Naive thymus-derived CD8-positive, alpha-beta T cell (primary cell): ENCODE measurements around the gene LANCL1. TPM values are rescaled to one million over a fixed set of nuclear protein-coding genes. Genes with fewer than 3 reads are reported as not detected.
"Not testable (repeated sequence)": the region's sequence is repeated elsewhere in the genome, so short reads cannot be mapped to it uniquely, and the experiment has no call there.

Experiments used
- ATAC-seq, 2 donors: fragments of 150-1000 bp; cut with Tn5 transposase in 1 of 2; sonication (Bioruptor Pico), chemical (Tn5 transposase) in 1 of 2; 1 replicate in 1 of 2; 2 replicates in 1 of 2; pipeline ENCODE4 v1.10.0; 2021; ENCODE audit warnings: mild to moderate bottlenecking in 2 of 2, moderate library complexity in 2 of 2
- POLR2A ChIA-PET: fragments of 350-600 bp; sonication (Branson Sonifier 250); formaldehyde crosslinking; loops from one replicate; lab custom pipeline; 2021; ENCODE audit warnings: antibody characterized with exemption; lab: Charles Lee
- DNase-seq, 10 donors: peaks; one replicate each; pipeline versions ENCODE4 v3.0.0 to v3.0.0-alpha.2; 2020 to 2022
- H3K27ac Mint-ChIP-seq, 10 donors: one replicate each; pipeline ENCODE4 v1.8.0; 2020 to 2022; ENCODE audit warnings: mild to moderate bottlenecking in 10 of 10, mixed read lengths in 10 of 10, moderate library complexity in 4 of 10, inconsistent platforms in 1 of 10
- H3K27me3 Mint-ChIP-seq, 5 donors: one replicate each; pipeline ENCODE4 v1.8.0; 2021 to 2022; ENCODE audit warnings: mixed read lengths in 5 of 5
- H3K36me3 Mint-ChIP-seq, 3 donors: one replicate each; pipeline ENCODE4 v1.8.0; 2020 to 2022; ENCODE audit warnings: mixed read lengths in 3 of 3, mild to moderate bottlenecking in 2 of 3, inconsistent platforms in 1 of 3
- H3K4me1 Mint-ChIP-seq, 4 donors: one replicate each; pipeline ENCODE4 v1.8.0; 2021 to 2022; ENCODE audit warnings: mixed read lengths in 4 of 4
- H3K4me3 Mint-ChIP-seq, 10 donors: one replicate each; pipeline ENCODE4 v1.8.0; 2020 to 2022; ENCODE audit warnings: mild to moderate bottlenecking in 10 of 10, mixed read lengths in 10 of 10, moderate library complexity in 6 of 10, inconsistent platforms in 1 of 10
- H3K9me3 Mint-ChIP-seq, 9 donors: one replicate each; pipeline ENCODE4 v1.8.0; 2020 to 2022; ENCODE audit warnings: mixed read lengths in 9 of 9, mild to moderate bottlenecking in 3 of 9, inconsistent platforms in 1 of 9, moderate library complexity in 1 of 9
- polyA plus RNA-seq, 3 donors: library from polyadenylated mRNA; unstranded; fragments of 300-500 nt; fragmentation: Illumina TruSeq; gene quantifications; one replicate each; pipeline ENCODE4 v1.2.3, GENCODE V29; 2021
- total RNA-seq, 8 experiments: library from RNA in 2 of 8; stranded (reverse) in 2 of 8; gene quantifications; one replicate each; pipeline ENCODE4 v1.2.3 and lab custom pipeline; 2021 to 2026

Gene LANCL1
- total and polyA plus RNA-seq, 5 experiments from 2014 or later, result 19.5 to 35.7 (median 28.6) TPM

- Mint-ChIP-seq H3K27me3 (no peaks in the 10 kb centered on the region), H3K36me3 (peaks cover 18 to 89% (median 59%) of the 10 kb centered on the region in 3 donors), H3K4me3 (no peak overlapping the region), H3K27ac (peak overlapping the region in 1 of 10 donors; percentile 18), H3K9me3 (peaks cover 0 to 7% (median 0%) of the 10 kb centered on the region in 9 donors), H3K4me1 (peaks cover 8 to 21% (median 15%) of the 10 kb centered on the region in 4 donors)
- ATAC-seq (no peak), DNase-seq (no peak)
- POLR2A ChIA-PET, result no interaction called here
These were observed 20.0 kb downstream of the LANCL1 start for GRCh38 chr2:210456571-210456970.

DNA sequence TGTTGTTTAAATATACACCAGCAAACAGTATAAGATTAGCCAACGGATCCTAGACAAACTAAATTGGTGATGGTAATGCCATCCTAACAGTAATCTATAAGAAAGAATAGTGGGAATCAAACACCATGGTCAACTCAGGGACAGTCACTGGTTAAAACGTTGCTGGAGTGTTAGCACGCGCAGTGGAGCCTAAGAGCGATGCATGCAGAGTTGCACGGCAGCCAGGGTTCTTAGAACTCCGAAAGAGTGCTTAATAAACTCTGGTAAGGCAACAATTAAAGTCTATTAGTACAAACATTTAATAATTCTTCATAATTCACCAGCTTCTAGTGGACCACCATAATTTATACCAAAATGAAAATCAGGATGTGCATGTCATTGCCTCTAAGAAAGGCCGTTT is 22.2 kb downstream of the LANCL1 start:
- peaks cover 8 to 27% (median 15%) of the 10 kb centered on the region in 4 donors for H3K4me1 Mint-ChIP-seq
- H3K27ac Mint-ChIP-seq, result peak overlapping the region in 2 of 10 donors; percentile 9 to 21
- DNase-seq (no peak), ATAC-seq (no peak)
- H3K4me3 Mint-ChIP-seq, result no peak overlapping the region
- H3K36me3 Mint-ChIP-seq, result peaks cover 34 to 92% (median 72%) of the 10 kb centered on the region in 3 donors
- peaks cover 0 to 26% (median 4%) of the 10 kb centered on the region in 9 donors for H3K9me3 Mint-ChIP-seq
- no peaks in the 10 kb centered on the region for H3K27me3 Mint-ChIP-seq
- POLR2A ChIA-PET, result no interaction called here

DNA sequence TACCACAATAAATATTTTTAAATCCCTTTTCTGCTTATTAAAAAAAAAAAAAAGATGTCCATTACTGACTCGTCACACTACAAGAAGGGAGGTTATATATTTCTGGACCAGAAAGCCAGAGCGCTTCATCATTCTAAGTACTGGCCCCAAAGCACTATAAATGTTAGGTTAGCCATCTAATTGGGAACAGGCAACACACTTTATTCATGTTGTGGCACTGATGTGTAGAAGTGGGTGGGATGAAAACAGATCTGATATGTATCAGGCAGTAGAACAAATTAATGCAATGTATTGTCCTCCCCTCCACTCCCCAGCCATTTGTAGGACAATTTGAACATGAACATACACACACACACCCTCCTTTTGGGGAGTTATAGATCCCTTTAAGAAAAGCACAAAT is 24.4 kb downstream of the LANCL1 start:
- DNase-seq (no peak), ATAC-seq (no peak)
- no peaks in the 10 kb centered on the region for H3K27me3 Mint-ChIP-seq
- H3K36me3 Mint-ChIP-seq, result peaks cover 52 to 96% (median 86%) of the 10 kb centered on the region in 3 donors
- H3K9me3 Mint-ChIP-seq, result peaks cover 4 to 47% (median 22%) of the 10 kb centered on the region in 9 donors
- peaks cover 5 to 32% (median 16%) of the 10 kb centered on the region in 4 donors for H3K4me1 Mint-ChIP-seq
- POLR2A ChIA-PET, result no interaction called here
- H3K4me3 Mint-ChIP-seq, result no peak overlapping the region
- peak overlapping the region in 1 of 10 donors; percentile 40 for H3K27ac Mint-ChIP-seq

DNA sequence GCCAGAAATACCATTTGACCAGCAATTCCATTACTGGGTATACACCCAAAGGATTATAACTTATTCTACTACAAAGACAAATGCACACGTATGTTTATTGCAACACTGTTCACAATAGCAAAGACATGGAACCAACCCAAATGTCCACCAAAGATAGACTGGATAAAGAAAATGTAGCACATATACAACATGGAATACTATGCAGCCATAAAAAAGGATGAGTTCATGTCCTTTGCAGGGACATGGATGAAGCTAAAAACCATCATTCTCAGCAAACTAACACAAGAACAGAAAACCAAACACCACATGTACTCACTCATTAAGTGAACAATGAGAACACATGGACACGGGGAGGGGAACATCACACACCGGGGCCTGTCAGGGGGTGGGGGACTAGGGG is 25.6 kb downstream of the LANCL1 start:
- peaks cover 4 to 55% (median 32%) of the 10 kb centered on the region in 9 donors for H3K9me3 Mint-ChIP-seq
- H3K27me3 Mint-ChIP-seq, POLR2A ChIA-PET, H3K4me3 Mint-ChIP-seq, H3K27ac Mint-ChIP-seq, ATAC-seq, DNase-seq: not testable (repeated sequence)
- peaks cover 59 to 97% (median 87%) of the 10 kb centered on the region in 3 donors for H3K36me3 Mint-ChIP-seq
- peaks cover 5 to 38% (median 20%) of the 10 kb centered on the region in 4 donors for H3K4me1 Mint-ChIP-seq

DNA sequence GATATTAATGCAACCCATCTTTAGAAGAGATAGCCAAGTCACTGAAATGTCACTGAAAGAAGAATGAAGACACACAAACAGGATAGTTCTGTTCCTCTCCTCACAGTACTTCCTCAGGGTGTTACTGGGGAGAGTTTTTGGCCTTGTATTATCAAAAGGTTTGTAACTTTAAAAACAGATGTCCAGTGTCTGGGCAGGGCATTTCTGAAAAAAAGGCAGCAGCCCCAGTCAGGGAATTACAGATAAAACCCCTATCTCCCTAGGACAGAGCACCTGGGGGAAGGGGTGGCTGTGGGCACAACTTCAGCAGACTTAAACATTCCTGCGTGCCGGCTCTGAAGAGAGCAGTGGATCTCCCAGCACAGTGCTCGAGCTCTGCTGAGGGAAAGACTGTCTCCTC is 30.8 kb downstream of the LANCL1 start:
- Mint-ChIP-seq H3K4me1 (peaks cover 7 to 39% (median 25%) of the 10 kb centered on the region in 4 donors), H3K27me3 (no peaks in the 10 kb centered on the region), H3K36me3 (peaks cover 33 to 80% (median 58%) of the 10 kb centered on the region in 3 donors), H3K9me3 (peaks cover 4 to 41% (median 29%) of the 10 kb centered on the region in 9 donors), H3K27ac (no peak overlapping the region), H3K4me3 (no peak overlapping the region)
- ATAC-seq, result no peak
- POLR2A ChIA-PET, result no interaction called here
- DNase-seq, result no peak

- H3K27ac Mint-ChIP-seq, result no peak overlapping the region
- peaks cover 7 to 35% (median 22%) of the 10 kb centered on the region in 4 donors for H3K4me1 Mint-ChIP-seq
- peaks cover 29 to 80% (median 54%) of the 10 kb centered on the region in 3 donors for H3K36me3 Mint-ChIP-seq
- DNase-seq, result peak in 3 of 10 donors; percentile 12 to 22 (median 19)
- H3K4me3 Mint-ChIP-seq, result no peak overlapping the region
- POLR2A ChIA-PET, result no interaction called here
- H3K9me3 Mint-ChIP-seq, result peaks cover 4 to 36% (median 26%) of the 10 kb centered on the region in 9 donors
- H3K27me3 Mint-ChIP-seq, result no peaks in the 10 kb centered on the region
- ATAC-seq, result no peak
These were observed 31.3 kb downstream of the LANCL1 start for GRCh38 chr2:210445116-210445707.

GRCh38 chr2:210443527-210443926 is 33.0 kb downstream of the LANCL1 start:
- ATAC-seq, result no peak
- POLR2A ChIA-PET, result no interaction called here
- peaks cover 25 to 80% (median 54%) of the 10 kb centered on the region in 3 donors for H3K36me3 Mint-ChIP-seq
- no peak overlapping the region for H3K4me3 Mint-ChIP-seq
- DNase-seq, result no peak
- peaks cover 7 to 22% (median 14%) of the 10 kb centered on the region in 4 donors for H3K4me1 Mint-ChIP-seq
- H3K27me3 Mint-ChIP-seq, result no peaks in the 10 kb centered on the region
- H3K9me3 Mint-ChIP-seq, result peaks cover 1 to 24% (median 18%) of the 10 kb centered on the region in 9 donors
- H3K27ac Mint-ChIP-seq, result peak overlapping the region in 2 of 10 donors; percentile 15 to 18

- Mint-ChIP-seq H3K4me1 (peaks cover 7 to 17% (median 11%) of the 10 kb centered on the region in 4 donors), H3K27me3 (no peaks in the 10 kb centered on the region), H3K9me3 (peaks cover 0 to 18% (median 11%) of the 10 kb centered on the region in 9 donors), H3K36me3 (peaks cover 19 to 80% (median 53%) of the 10 kb centered on the region in 3 donors), H3K4me3 (no peak overlapping the region), H3K27ac (peak overlapping the region in 1 of 10 donors; percentile 73)
- no peak for ATAC-seq
- no peak for DNase-seq
- POLR2A ChIA-PET, result no interaction called here
These were observed 33.7 kb downstream of the LANCL1 start for GRCh38 chr2:210442878-210443277.

GRCh38 chr2:210442457-210442856 is 34.1 kb downstream of the LANCL1 start:
- no peaks in the 10 kb centered on the region for H3K27me3 Mint-ChIP-seq
- peaks cover 0 to 13% (median 8%) of the 10 kb centered on the region in 9 donors for H3K9me3 Mint-ChIP-seq
- DNase-seq (no peak), ATAC-seq (no peak)
- POLR2A ChIA-PET, result no interaction called here
- peaks cover 7 to 14% (median 11%) of the 10 kb centered on the region in 4 donors for H3K4me1 Mint-ChIP-seq
- H3K4me3 Mint-ChIP-seq, result no peak overlapping the region
- H3K36me3 Mint-ChIP-seq, result peaks cover 14 to 79% (median 52%) of the 10 kb centered on the region in 3 donors
- H3K27ac Mint-ChIP-seq, result peak overlapping the region in 2 of 10 donors; percentile 37 to 73

DNA sequence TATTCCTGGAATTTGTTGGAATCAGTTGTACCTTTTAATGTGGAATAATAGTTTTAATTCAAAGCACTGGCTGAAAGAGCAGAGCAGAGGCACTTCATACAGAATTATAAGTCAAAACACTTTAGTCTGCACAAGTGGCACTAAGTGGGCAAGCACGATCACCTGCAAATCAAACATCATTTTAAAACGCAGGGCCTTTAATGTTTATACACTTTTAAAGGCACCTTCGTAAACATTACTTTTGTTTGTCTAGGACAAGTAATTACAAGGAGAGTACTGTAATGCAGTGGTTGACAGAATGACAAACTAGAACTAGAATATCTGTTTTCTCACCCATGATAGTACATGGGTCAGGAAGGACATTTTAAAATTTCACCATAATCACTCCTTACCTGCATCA is 36.4 kb downstream of the LANCL1 start:
- peaks cover 4 to 6% (median 5%) of the 10 kb centered on the region in 4 donors for H3K4me1 Mint-ChIP-seq
- H3K4me3 Mint-ChIP-seq, result no peak overlapping the region
- H3K27ac Mint-ChIP-seq, result no peak overlapping the region
- no peaks in the 10 kb centered on the region for H3K27me3 Mint-ChIP-seq
- ATAC-seq, result no peak
- POLR2A ChIA-PET, result no interaction called here
- no peak for DNase-seq
- H3K9me3 Mint-ChIP-seq, result no peaks in the 10 kb centered on the region
- peaks cover 11 to 85% (median 58%) of the 10 kb centered on the region in 3 donors for H3K36me3 Mint-ChIP-seq

GRCh38 chr2:210435439-210435838 is 41.1 kb downstream of the LANCL1 start:
- Mint-ChIP-seq H3K4me3 (no peak overlapping the region), H3K27me3 (no peaks in the 10 kb centered on the region), H3K36me3 (peaks cover 48 to 98% (median 93%) of the 10 kb centered on the region in 3 donors), H3K9me3 (peaks cover 4 to 16% (median 8%) of the 10 kb centered on the region in 9 donors), H3K27ac (no peak overlapping the region), H3K4me1 (no peaks in the 10 kb centered on the region)
- DNase-seq (no peak), ATAC-seq (no peak)
- POLR2A ChIA-PET, result no interaction called here

- H3K4me3 Mint-ChIP-seq, result no peak overlapping the region
- peaks cover 65 to 96% (median 93%) of the 10 kb centered on the region in 3 donors for H3K36me3 Mint-ChIP-seq
- peaks cover 8 to 40% (median 23%) of the 10 kb centered on the region in 9 donors for H3K9me3 Mint-ChIP-seq
- H3K4me1 Mint-ChIP-seq, result no peaks in the 10 kb centered on the region
- no peak for DNase-seq
- no peak overlapping the region for H3K27ac Mint-ChIP-seq
- H3K27me3 Mint-ChIP-seq, result no peaks in the 10 kb centered on the region
- no peak for ATAC-seq
- POLR2A ChIA-PET, result no interaction called here
These were observed 43.9 kb downstream of the LANCL1 start for GRCh38 chr2:210432633-210433032.

DNA sequence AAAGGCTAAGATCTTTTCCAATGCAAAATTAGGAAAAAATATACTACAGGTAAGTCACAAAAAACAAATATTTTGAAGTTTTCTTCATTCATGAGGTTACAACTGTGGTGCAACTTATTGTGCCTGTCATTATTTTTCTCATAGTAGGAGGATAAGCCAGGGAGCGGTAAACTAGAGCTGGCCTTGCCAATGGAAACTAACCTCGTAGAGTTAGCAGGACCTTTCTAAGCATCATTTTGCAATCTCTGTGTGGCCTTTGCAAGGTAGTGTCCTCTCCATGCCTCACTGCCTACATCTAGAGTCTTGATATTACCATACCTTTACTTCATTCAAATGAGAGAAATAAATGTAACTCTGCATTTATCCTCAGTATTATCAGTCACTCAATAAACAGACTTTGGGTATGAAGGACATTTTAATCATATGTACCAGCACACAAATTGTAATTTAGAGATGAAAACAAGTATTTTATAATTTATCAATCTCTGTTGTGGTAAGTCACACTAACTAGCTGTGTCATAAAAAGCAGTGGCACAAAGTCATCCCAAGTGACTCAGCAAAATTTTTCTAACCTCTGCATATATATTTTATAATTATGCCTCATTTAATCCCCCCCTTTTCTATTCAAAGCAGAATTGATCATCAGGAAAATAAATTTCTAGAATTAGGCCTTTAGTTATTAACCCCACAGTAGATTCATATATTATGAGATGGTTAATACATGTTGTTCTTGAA is 47.0 kb downstream of the LANCL1 start:
- H3K27me3 Mint-ChIP-seq, result no peaks in the 10 kb centered on the region
- peaks cover 67 to 82% (median 80%) of the 10 kb centered on the region in 3 donors for H3K36me3 Mint-ChIP-seq
- H3K9me3 Mint-ChIP-seq, result peaks cover 14 to 70% (median 47%) of the 10 kb centered on the region in 9 donors
- POLR2A ChIA-PET, result no interaction called here
- no peak for ATAC-seq
- no peaks in the 10 kb centered on the region for H3K4me1 Mint-ChIP-seq
- H3K4me3 Mint-ChIP-seq, result no peak overlapping the region
- no peak for DNase-seq
- H3K27ac Mint-ChIP-seq, result no peak overlapping the region
